GM21529 (cell line): ENCODE data around the gene SGCD.
A peak's percentile ranks its signal among the peaks of the same experiment; 100 is the strongest.

ENCODE experiments used
- ATAC-seq: cut with Tn5 transposase; IDR thresholded peaks from one replicate; pipeline ENCODE4 v1.9.1; 2021; ENCODE audit not compliant: unreplicated experiment

SGCD gene

DNA sequence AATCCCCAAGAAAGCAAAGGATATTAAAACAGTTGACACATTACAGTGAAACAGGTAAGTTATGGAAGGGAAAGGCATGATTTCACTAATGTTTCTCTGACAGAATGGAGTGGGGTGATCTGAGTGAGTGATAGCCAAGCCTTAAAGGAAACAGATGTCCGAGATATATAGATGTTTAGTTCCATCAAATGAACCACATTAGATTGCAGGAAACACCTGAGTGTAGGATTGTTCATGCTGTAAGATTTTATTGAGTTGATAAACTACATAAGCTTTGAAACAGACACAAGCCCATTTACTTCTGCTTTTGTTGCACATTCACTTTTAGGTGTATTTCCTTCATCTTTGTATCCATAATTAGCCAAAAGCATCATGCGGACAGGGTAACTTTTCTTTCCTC, 356.0 kb downstream of the SGCD start:
- no peak for ATAC-seq

- ATAC-seq: no peak
Measured at GRCh38 chr5:156683509-156683908, 356.5 kb downstream of the SGCD start.

GRCh38 chr5:156684216-156684615, 357.3 kb downstream of the SGCD start:
- no peak for ATAC-seq

- no peak for ATAC-seq
Measured at GRCh38 chr5:156685481-156685880, 358.5 kb downstream of the SGCD start.

DNA sequence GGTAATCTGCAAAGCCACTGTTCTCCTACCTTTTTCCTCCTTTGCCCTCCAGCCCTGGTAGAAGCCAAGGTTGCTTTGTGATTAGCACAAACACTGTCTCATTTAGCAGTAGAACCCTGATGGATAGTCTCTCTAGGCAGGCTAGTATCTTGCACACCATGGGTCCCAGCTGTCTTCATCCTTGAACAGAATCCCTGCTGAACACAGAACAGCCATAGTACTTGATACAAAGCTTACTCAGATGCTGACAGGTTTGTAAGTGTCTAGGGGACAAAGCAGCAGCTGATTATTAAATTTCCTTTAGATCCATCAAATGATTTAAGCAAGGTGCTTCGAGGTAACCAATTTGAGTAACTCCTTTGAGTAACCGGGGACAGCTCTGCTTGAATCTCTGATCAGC, 359.4 kb downstream of the SGCD start:
- no peak for ATAC-seq

- ATAC-seq: no peak
Measured at GRCh38 chr5:156686796-156687195, 359.8 kb downstream of the SGCD start.

- ATAC-seq: no peak
Measured at GRCh38 chr5:156687514-156687913, 360.6 kb downstream of the SGCD start.

- ATAC-seq: no peak
Measured at GRCh38 chr5:156691572-156691971, 364.6 kb downstream of the SGCD start.

DNA sequence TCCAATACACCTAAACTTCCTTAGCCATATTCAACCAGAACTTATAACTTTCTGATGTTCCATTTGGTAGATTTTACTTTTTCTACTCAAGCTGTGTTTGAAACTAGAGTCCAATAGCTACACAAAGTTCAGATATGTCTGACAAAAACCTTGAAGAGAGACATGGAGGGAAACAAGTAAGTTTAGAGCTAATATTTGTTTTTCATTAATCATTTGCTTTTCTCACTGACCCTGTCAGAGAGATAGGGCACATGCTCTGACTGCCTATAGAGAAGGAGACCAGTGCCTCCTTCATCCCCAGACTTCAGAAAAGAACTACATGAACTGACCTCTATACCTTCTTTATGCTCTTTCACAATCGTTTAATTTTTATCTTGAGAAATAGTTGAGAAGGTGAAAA, 366.1 kb downstream of the SGCD start:
- ATAC-seq: no peak

- no peak for ATAC-seq
Measured at GRCh38 chr5:156694598-156694997, 367.6 kb downstream of the SGCD start.

DNA sequence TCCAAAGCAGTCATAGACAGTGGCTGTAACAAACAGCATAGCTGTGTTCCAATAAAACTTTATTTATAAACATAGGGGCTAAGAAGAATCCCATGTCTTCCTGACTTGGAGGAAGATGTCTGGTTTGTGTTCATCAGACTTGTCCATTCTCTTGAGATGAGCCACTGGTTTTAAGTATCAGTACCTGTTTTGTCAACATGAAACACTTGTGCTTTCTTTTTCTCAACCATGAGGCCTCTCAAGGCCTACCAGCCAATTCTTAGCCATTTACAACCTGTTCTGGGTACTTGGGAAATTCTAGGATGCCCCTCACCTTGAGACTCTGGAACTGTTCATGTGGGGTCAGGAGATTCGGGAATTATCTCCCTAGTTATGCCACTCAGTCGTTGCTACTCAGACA, 368.8 kb downstream of the SGCD start:
- peak; percentile 67 for ATAC-seq

- no peak for ATAC-seq
Measured at GRCh38 chr5:156698323-156698722, 371.4 kb downstream of the SGCD start.

GRCh38 chr5:156699147-156699546, 372.2 kb downstream of the SGCD start:
- no peak for ATAC-seq

DNA sequence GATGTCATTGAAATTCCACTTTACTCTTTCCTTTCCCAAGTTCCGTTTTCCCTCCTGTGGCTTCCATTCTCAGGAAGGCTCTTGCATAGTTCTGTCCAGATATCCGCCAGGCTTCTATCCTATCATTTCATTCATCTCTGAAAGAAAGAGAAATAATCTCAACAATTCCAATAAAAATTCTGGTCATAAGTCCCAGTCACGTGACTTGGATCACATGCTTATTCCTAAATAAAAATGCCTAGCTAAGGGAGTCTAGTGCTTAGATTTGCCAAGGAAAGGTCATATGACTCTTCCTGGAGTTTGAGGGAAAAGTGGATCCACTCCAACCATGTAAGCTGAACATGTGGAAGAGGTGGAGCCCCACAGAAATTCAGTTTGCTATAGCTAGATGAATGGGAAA, 377.2 kb downstream of the SGCD start:
- ATAC-seq: no peak

DNA sequence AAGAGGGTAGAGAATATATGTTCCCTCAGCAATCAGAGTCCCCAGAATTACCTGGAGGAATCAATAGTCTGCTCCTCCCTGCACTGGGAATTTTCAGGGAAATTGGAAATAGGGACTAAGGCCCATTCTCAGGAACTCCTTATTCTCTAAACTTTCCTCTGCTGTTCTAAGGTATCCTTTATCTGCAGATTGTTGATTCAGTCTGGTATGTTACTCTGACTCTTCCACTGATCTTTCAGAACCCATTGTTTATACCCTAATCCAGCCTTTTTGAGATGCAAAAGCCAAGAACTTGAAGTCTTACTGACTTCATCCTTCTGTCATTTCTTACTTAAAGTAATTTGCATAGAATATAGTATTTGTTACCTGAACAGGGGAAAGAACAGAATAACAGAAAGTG, 379.7 kb downstream of the SGCD start:
- no peak for ATAC-seq

DNA sequence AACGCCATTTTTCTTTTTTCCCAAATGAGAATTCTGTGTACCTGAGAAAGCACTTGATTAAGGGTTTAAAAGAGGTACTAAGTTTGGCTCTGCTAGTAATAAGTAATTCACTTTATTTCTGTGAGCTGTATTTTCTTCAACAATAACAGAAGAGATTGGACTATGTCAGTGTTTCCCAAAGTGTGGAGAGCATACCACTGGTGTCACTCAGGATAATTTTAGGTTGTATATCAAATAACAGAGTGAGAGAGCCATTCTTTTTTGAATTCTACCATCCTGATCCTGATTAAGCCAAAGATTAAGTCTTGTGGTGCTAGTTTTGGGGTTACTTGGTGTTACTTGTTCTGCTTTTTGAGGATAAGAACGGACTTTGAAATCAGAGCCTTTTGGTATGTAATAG, 380.8 kb downstream of the SGCD start:
- ATAC-seq: no peak

DNA sequence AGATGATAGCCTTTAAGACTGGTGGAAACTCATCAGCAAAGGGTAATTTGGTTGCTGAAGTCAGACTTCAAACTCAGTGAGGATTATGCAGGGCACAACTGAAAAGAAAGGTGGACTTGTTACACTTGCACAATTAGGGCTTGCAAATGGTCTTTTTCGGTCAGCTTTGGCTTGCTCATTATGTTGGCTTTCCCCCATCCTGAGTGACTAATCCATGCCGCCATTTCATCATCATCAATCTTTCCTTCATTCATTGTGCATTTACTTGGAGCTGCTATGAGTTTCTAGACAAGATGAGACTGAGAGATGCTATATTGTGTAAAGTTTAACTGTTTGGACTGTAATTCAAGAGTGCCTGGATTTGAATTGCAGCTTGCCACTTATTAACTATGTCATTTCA, 388.3 kb downstream of the SGCD start:
- ATAC-seq: no peak

GRCh38 chr5:156716591-156717380, 389.8 kb downstream of the SGCD start:
- ATAC-seq: no peak

GRCh38 chr5:156718985-156719384, 392.0 kb downstream of the SGCD start:
- ATAC-seq: no peak

DNA sequence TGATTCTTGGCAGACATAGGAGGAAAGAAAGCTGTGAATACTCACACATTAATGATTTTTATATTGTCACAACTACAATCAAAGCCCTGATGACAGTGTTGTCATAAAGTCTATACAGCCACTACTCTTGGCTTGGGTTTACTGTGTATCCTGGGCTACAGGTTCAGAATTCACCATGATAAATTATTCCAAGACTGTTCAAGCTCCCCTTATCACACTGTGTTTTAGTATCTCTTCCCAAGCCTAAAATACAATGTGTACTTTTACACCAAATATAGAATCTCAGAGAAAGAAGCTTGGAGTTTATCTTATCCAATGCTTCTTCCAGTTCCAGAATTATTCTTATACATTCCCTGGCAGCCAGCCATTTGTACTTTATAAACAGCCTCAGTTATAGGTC, 395.4 kb downstream of the SGCD start:
- no peak for ATAC-seq

DNA sequence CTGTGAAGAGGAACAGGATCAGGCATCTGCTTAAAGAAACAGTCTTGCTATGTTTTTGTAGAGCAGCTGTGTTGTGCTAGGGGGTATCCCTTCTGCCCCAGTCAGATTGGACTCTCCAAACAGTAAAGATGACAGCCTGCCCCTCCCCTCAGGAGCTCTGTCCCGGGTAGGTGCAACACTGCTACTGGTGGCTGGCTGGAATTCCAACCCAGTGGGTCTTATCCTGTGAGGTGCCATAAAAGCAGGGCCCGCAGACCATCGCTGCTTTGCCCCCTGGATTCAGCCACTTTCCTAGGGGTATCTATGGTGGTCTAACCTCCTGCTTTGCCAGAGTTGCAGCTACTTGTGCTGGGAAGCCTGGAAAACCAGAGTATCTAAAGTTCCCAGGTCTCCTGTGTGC, 408.5 kb downstream of the SGCD start:
- no peak for ATAC-seq

DNA sequence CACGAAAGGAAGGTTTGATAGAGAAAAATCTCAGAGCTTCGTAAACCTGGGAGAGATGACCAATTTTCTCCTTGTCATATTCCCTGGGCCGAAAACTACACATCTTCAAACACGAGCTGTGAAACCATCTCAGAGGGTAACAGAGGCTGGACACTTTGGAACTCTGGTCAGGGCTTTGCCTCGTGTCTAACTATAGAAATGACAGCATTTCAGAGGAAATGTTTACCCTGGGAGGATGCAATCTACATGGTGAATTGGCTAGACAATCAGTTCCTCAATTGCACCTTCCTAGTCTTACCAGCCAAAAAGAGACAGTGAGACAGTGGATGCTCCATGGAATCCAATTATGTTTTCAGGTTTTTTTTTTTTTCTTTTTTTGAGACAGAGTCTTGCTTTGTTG, 414.6 kb downstream of the SGCD start:
- ATAC-seq: no peak

- ATAC-seq: no peak
Measured at GRCh38 chr5:156753846-156754245, 426.9 kb downstream of the SGCD start.
